Parathyroid adenoma (tissue), 2 donors: ENCODE results near the gene CCDC124.

Source experiments
- H2AFZ ChIP-seq: fragments of 300-600 bp; sonication (generic); one replicate; pipeline ENCODE4 v1.7.0; 2017; ENCODE audit warnings: antibody characterized with exemption, mild to moderate bottlenecking
- H3K27ac ChIP-seq: fragments of 300-600 bp; sonication (generic); one replicate; pipeline ENCODE4 v1.7.0; 2017
- H3K27me3 ChIP-seq: fragments of 300-600 bp; sonication (generic); one replicate; pipeline ENCODE4 v1.7.0; 2017; ENCODE audit warnings: low read length; ENCODE audit not compliant: control insufficient read depth, insufficient read depth
- H3K36me3 ChIP-seq: fragments of 300-600 bp; sonication (generic); one replicate; pipeline ENCODE4 v1.7.0; 2017; ENCODE audit warnings: low read length; ENCODE audit not compliant: control insufficient read depth, insufficient read depth
- H3K4me1 ChIP-seq: fragments of 300-600 bp; sonication (generic); one replicate; pipeline ENCODE4 v1.7.0; 2017; ENCODE audit warnings: control low read depth
- H3K4me2 ChIP-seq: fragments of 300-600 bp; sonication (generic); one replicate; pipeline ENCODE4 v1.7.0; 2017; ENCODE audit warnings: low read length
- H3K4me3 ChIP-seq: fragments of 300-600 bp; sonication (generic); one replicate; pipeline ENCODE4 v1.7.0; 2017; ENCODE audit warnings: low read depth, low read length
- H3K79me2 ChIP-seq: fragments of 300-600 bp; sonication (generic); one replicate; pipeline ENCODE4 v1.7.0; 2017; ENCODE audit warnings: control low read depth
- H3K9ac ChIP-seq: fragments of 300-600 bp; sonication (generic); one replicate; pipeline ENCODE4 v1.7.0; 2017; ENCODE audit warnings: mild to moderate bottlenecking
- H3K9me3 ChIP-seq: fragments of 300-600 bp; sonication (generic); one replicate; pipeline ENCODE4 v1.7.0; 2017; ENCODE audit warnings: low read length; ENCODE audit not compliant: control insufficient read depth
- CTCF ChIP-seq: fragments of 300-600 bp; sonication (generic); IDR thresholded peaks from one replicate; pipeline ENCODE4 v1.7.0; 2017; ENCODE audit warnings: antibody characterized with exemption, mild to moderate bottlenecking
- donor health status: primary hyperparathyroidism.

The CCDC124 gene

GRCh38 chr19:17953869-17954268, 21.1 kb downstream of the CCDC124 start:
- Histone ChIP-seq H3K27ac (no peak overlapping the region), H3K9ac (no peak overlapping the region), H2AFZ (no peak overlapping the region), H3K79me2 (no peaks in the 10 kb centered on the region), H3K27me3 (no peaks in the 10 kb centered on the region), H3K4me2 (no peak overlapping the region), H3K36me3 (no peaks in the 10 kb centered on the region), H3K4me1 (peaks cover 14% of the 10 kb centered on the region), H3K9me3 (no peaks in the 10 kb centered on the region), H3K4me3 (no peak overlapping the region)
- TF ChIP-seq CTCF = no peak

GRCh38 chr19:17954401-17954800, 21.6 kb downstream of the CCDC124 start:
- Histone ChIP-seq H3K27me3 (no peaks in the 10 kb centered on the region), H3K36me3 (no peaks in the 10 kb centered on the region), H3K4me1 (peaks cover 14% of the 10 kb centered on the region), H3K4me3 (no peak overlapping the region), H3K9me3 (no peaks in the 10 kb centered on the region), H2AFZ (no peak overlapping the region), H3K27ac (no peak overlapping the region), H3K79me2 (no peaks in the 10 kb centered on the region), H3K9ac (no peak overlapping the region), H3K4me2 (no peak overlapping the region)
- TF ChIP-seq CTCF = no peak

- Histone ChIP-seq H2AFZ (no peak overlapping the region), H3K9me3 (no peaks in the 10 kb centered on the region), H3K27me3 (no peaks in the 10 kb centered on the region), H3K79me2 (no peaks in the 10 kb centered on the region), H3K36me3 (no peaks in the 10 kb centered on the region), H3K4me2 (no peak overlapping the region), H3K4me1 (no peaks in the 10 kb centered on the region), H3K4me3 (no peak overlapping the region), H3K27ac (no peak overlapping the region), H3K9ac (no peak overlapping the region)
- TF ChIP-seq CTCF = no peak
Measured at GRCh38 chr19:17957149-17957849, 24.5 kb downstream of the CCDC124 start.

- Histone ChIP-seq H3K9me3 (no peaks in the 10 kb centered on the region), H3K27me3 (no peaks in the 10 kb centered on the region), H2AFZ (no peak overlapping the region), H3K9ac (no peak overlapping the region), H3K4me2 (no peak overlapping the region), H3K79me2 (no peaks in the 10 kb centered on the region), H3K4me1 (no peaks in the 10 kb centered on the region), H3K36me3 (no peaks in the 10 kb centered on the region), H3K4me3 (no peak overlapping the region), H3K27ac (no peak overlapping the region)
- no peak for TF ChIP-seq CTCF
Measured at GRCh38 chr19:17957885-17958284, 25.1 kb downstream of the CCDC124 start.
